Measurements from ENCODE around the gene STRBP. TPM values are rescaled to one million over a fixed set of nuclear protein-coding genes. Genes with fewer than 3 reads are reported as not detected.
A peak's percentile ranks its signal among the peaks of the same experiment; 100 is the strongest.

STRBP gene
- total and polyA plus RNA-seq, 9 of the 15 experiments (the other 6 are each of a cell fraction or from before 2014, with no cell fraction given) = 27.7 to 84.0 (median 70.2) TPM

GRCh38 chr9:123105490-123105889 is 162.9 kb downstream of the STRBP start (continued):
- TF ChIP-seq RERE (CRISPR knock-in tag; IDR thresholded peaks at IDR 0.05; ENCODE audit: borderline replicate concordance) (no peak), MGA (IDR thresholded peaks at IDR 0.05) (no peak), RFX5 (IDR thresholded peaks at IDR 0.05; ENCODE audit: low read depth, low read length) (no peak), HDAC2 (IDR thresholded peaks at IDR 0.05) (0 out of 2 replicates have a peak, but pooled peaks have one; percentile 55), DACH1 (IDR thresholded peaks at IDR 0.05; ENCODE audit: partially characterized antibody) (peak; percentile 84), NFXL1 (CRISPR knock-in tag; IDR thresholded peaks at IDR 0.05) (no peak), MTA1 (IDR thresholded peaks at IDR 0.05; ENCODE audit: borderline replicate concordance) (peak; percentile 73; the same call in 1 of the 2 replicates)

All from K562 (cell line).